ENCODE data around the gene ZC3H15. TPM values are rescaled to one million over a fixed set of nuclear protein-coding genes. Genes with fewer than 3 reads are reported as not detected.
"Not testable (repeated sequence)": the region's sequence is repeated elsewhere in the genome, so short reads cannot be mapped to it uniquely, and the experiment has no call there.

The ZC3H15 gene
- total RNA-seq: 37.2 TPM

DNA sequence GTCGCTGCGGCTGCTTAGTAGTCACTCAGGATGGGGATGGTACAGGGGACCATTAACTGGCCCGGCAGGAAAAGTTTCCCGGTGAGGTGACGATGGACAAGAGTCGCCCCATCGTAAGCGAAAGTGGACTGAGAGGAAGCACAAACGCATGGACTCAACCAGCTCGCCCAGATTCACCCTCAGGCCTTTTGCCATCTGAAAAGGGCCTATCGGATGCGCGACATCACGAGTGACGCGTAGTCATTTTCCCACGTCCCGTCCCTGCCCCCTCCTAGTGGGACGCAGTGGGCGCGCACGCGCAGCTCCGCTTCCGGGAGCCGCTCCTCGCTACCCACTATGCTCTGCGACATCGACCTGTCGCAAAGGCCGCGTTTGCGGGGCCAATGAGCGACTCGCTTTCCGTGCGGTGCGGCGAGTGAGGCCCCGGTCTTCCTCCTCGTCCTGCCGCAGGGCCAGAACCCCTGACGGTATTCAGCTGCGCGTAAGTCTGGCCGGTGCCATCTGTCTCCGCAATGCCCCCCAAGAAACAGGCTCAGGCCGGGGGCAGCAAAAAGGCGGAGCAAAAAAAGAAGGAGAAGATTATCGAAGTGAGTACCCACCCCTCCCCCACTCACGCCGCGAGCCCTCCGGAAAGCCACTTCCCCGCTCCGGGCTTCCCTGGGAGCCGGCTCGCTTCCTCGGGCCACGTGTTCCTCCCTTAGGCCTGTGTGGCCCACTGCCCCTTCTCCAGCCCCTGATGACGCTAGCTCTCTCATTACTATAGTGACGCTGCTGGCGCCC lies at the start of gene ZC3H15:
ZC3H15 (plus strand) TSS at position 390 of the 780 bp plus-strand sequence; CDS start at position 513, 123 bp downstream.
- peak; percentile 100 for ATAC-seq

DNA sequence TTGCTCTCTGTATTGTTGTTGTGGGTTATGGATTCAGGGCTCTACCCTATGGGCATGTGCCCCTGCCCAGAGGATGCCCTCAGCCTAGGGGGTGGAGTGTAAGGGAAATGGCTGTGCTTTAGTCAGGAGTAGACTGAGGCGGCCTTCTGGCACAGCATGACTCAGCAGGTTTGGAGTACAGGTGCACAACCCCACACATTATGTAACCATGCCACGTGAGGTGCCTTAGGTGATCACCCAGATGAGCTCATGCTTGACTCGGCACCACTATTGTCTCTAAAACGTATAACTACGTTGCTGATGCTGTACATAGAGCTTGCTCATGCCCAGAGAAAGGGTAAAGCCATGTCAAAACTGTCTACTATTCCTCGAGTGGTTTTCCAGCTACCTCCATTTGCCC lies 48.3 kb upstream of the ZC3H15 start:
- ATAC-seq: peak; percentile 65

DNA sequence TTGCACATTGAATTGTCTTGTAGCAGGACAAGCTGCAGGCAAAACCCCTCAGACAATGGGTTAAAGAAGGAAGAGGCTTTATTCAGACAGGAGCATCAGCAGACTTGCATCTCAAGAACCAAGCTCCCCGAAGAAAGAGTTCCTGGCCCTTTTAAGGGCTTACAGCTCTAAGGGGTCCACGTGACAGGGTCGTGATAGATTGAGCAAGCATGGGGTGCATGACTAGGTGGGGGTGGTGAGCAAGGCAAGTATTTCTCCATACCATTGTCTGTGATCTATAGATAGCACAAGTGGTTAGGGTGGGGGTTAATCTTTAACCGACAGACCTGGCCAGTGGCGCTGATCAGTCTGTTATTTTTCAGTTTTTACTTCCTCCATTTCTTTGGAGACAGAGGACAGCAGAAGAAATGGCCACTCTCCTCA lies 46.4 kb upstream of the ZC3H15 start:
- not testable (repeated sequence) for ATAC-seq

DNA sequence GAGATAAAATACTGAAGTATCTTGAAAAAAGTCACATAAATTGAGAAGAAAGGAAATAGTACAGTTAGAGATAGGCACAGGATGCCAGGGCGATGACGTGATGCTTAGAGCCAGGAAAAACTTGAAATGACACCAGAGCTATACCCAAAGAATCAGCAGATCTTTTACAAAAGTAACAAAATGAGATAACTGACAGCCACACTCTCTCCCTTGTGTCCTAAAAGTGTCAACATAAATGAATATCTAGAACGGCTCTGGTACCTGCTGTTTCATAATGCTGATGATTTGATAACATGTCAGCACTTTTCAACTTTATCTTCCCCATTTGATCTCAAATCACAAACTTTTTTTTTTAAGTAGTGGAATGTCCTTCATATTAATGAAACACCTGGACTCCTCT lies 45.6 kb upstream of the ZC3H15 start:
- ATAC-seq: no peak

DNA sequence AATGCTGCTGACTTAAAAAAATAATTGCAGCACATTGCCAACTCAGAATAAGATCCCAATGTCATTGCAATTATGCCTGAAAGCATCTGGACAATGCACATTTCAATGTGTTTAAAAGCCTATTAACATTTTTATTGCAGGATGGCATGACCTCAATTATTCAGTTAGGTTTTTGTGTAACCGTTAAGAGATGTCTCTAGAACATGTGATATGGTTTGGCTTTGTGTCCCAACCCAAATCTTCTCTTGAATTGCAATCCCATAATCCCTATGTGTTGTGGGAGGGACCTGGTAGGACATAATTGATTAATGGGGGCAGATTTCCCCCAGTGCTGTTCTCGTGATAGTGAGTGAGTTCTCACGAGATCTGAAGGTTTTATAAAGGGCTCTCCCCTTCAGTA lies 43.2 kb upstream of the ZC3H15 start:
- ATAC-seq: no peak

DNA sequence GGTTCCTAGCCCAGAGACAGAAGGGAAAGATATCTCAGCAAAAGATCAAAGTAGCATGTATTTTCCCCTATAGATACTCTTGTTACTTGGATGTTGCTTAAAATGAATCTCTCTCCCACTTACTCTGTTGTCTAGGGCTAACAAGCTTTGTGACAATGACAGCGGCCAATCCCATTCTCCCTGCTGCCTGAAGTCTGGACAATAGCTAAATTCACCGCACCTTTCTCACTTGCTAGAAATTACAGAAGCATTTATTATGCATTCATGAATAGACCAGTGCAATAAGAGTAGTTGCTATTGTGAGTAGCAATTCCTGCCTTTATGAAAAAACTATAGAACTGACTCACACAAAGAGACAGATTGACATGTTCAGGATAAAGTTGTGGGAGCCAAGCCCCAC lies 42.2 kb upstream of the ZC3H15 start:
- ATAC-seq: no peak

DNA sequence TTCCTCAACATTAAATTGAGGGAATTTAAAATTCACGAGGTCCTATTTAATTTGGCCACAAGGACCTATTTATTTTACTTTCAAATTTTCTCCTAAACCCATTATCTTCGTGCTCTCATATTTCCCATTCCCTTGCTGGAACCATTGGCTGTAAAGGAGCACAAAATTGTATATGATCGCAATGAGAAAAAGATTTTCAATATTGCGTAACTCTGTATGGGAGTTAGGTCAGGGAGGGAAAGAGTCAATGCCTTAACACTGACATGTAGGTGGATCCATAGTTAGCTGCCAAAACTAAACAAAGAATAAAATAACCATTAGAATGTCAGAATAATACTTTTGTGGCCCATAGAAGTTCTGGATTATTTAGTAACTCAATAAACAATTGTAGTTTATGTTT lies 40.6 kb upstream of the ZC3H15 start:
- no peak for ATAC-seq

DNA sequence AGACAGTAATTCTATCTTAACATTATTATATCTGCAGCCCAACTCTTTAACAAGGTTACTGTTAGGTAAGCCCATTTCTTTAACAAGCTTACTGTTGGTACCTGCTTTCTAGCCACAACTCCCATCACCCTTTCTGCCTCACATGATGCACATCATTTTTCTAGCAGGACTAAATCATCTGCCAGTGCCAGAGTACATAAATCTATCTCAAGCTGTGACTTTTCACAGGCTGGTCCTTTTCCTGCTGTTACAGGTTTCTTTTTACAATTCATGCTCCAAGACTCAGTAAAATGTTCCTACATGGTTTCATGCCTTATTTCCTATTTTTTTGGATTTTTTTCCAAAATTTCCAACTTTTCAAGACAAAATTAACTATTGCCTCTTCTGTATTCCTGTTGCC lies 30.4 kb upstream of the ZC3H15 start:
- no peak for ATAC-seq

DNA sequence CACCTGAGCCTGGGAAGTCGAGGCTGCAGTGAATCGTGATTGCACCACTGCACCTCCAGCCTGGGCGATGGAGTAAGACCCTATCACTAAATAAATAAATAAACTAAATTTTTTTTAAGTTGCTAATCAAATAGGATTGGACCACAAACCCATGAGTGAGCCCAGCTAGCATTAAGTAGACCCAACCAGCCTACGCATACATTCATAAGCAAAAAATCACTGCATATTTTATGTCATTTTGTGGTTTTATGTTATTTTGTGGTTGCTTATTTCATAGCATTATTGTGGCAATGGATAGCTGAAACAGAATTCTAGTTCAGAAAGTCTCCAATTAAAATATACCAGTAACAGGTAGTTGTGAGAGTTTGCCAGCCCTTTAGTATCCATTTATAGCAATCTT lies 29.1 kb upstream of the ZC3H15 start:
- no peak for ATAC-seq

DNA sequence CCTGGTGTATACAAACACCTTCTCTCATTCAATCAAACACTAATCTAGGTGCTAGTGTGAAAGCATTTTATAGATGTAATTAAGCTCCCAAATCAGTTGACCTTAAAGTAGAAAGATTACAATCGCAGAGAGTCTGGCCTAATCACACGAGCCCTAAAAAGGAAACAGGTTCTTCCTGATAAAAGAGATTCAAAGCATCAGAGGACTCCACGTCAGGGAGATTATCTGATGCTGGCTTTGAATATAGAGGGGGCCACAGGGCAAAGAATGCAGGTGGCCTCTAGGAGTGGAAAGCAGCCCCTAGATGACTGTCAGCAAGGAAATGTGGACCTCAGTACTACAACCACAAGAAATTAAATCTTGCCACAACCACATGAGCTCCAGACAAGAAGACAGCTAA lies 28.2 kb upstream of the ZC3H15 start:
- no peak for ATAC-seq

DNA sequence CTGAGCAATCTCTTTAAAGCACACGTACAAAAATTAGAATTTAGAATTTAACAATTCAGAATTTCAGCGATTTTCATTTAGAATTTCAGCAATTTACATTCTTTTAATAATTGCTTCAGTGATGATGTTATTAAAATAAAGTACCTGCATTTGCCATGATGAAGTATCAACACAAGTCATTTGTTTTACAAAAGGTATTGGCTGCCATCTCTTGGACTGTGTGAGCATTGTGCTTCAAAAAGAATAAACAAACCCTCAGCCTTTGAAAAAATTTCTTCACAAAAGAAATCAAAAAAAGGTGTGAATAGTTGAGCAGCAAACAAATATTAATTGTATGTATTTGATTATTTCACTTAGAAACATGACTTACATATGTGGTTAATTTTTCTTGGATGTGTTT lies 27.1 kb upstream of the ZC3H15 start:
- ATAC-seq: no peak

DNA sequence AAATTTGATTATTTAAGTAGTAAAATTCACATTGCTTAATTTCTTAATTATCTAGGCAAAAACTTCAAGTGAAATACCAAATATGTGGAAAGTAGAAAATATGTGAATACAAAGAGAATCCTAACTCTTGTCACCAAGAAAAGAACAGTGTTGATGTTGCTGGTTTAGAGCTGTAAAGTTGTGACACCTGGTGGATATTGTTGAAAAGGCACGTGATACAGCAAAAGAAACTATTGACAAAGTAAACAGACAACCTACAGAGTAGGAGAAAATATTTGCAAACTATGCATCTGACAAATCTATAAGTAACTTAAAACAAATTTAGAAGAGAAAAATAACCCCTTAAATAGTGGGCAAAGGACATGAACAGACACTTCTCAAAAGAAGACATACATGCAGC lies 25.6 kb upstream of the ZC3H15 start:
- no peak for ATAC-seq

DNA sequence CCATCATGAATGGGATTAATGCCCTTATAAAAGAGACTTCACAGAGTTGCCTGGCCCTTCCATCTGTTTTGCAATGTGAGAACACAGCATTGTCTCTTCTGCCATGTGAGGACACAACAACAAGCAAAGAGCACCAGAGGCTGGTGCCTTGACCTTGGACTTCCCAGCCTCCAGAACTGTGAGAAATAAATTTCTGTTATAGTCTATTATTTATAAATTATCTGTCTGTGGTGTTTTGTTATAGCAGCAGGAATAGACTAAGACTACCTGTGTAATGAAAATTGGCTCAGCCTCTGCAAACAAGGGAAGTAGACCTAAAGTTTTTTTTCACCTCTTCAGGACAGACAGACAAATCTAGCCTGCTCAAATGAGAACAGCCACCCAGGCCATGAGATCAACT lies 19.3 kb upstream of the ZC3H15 start:
- ATAC-seq: no peak

DNA sequence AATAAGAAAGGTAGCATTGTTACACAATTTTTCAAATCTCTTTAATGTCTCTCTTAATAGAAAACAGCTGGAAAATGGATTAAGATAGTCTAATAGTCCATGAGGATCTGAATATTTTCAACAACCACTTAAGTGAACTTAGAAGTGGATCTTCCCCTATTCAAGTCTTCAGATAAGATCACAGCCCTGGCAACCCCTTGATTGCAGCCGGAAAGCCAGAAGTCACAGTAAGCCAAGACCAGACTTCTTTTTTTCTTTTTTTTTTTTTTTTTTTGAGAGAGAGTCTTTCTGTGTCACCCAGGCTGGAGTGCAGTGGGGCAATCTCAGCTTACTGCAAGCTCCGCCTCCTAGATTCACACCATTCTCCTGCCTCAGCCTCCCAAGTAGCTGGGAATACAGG lies 18.6 kb upstream of the ZC3H15 start:
- no peak for ATAC-seq

DNA sequence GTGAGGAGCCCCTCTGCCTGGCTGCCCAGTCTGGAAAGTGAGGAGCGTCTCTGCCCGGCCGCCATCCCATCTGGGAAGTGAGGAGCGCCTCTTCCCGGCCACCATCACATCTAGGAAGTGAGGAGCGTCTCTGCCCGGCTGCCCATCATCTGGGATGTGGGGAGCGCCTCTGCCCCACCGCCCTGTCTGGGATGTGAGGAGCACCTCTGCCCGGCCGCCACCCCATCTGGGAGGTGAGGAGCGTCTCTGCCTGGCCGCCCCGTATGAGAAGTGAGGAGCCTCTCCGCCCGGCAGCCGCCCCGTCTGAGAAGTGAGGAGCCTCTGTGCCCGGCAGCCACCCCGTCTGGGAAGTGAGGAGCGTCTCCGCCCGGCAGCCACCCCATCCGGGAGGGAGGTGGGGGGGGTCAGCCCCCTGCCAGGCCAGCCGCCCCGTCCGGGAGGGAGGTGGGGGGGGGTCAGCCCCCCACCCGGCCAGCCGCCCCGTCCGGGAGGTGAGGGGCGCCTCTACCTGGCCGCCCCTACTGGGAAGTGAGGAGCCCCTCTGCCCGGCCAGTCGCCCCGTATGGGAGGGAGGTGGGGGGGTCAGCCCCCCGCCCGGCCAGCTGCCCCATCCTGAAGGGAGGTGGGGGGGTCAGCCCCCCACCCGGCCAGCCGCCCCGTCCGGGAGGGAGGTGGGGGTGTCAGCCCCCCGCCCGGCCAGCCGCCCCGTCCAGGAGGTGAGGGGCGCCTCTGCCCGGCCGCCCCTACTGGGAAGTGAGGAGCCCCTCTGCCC lies 13.2 kb upstream of the ZC3H15 start:
- not testable (repeated sequence) for ATAC-seq

DNA sequence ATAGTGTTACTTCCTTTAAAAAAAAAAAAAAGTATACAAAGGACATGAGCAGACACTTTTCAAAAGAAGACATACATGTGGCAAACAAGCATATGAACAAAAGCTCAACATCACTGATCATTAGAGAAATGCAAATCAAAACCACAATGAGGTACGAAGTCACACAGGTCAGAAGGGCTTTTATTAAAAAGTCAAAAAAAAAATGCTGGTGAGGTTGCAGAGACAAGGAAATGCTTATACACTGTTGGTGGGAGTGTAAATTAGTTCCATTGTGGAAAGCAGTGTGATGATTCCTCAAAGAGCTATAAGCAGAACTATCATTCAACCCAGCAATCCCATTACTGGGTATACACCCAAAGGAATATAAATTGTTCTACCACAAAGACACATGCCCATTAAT lies 11.8 kb upstream of the ZC3H15 start:
- ATAC-seq: not testable (repeated sequence)

DNA sequence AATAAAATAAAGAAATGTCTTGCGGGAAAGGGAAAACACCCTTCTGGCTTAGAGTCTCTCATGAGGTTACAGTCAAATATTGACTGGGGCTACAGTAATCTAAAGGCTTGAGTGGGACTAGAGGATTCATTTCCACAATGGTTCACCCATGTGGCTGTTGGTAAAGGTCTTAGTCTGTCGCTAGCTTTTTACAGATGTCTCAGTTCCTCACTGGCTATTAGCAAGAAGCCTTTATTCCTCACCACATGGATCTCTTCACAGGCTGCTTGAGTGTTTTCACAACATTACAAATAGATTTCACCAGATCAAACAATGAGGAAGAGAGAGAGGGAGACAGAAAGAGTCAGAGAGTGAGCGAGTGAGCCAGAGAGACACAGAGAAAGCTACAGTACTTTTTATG lies 8.3 kb upstream of the ZC3H15 start:
- no peak for ATAC-seq

DNA sequence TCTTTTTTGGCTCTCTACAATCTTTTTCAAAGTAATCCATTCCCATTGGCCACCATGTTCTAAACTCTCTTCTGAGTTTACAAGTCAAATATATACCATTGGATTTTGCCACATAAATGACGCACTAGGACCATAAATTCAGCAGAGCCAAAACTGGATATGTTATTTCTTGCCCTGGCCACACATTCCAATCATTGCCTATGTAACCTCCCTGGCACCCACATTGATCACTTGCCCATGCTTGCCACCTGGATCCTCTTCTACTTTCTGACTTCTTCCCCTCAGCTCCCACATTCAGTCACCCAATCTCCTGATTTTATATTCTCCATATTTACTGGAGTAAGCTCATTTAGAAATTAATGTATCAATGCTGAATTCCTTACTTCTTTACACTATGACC lies 5.1 kb upstream of the ZC3H15 start:
- ATAC-seq: no peak

DNA sequence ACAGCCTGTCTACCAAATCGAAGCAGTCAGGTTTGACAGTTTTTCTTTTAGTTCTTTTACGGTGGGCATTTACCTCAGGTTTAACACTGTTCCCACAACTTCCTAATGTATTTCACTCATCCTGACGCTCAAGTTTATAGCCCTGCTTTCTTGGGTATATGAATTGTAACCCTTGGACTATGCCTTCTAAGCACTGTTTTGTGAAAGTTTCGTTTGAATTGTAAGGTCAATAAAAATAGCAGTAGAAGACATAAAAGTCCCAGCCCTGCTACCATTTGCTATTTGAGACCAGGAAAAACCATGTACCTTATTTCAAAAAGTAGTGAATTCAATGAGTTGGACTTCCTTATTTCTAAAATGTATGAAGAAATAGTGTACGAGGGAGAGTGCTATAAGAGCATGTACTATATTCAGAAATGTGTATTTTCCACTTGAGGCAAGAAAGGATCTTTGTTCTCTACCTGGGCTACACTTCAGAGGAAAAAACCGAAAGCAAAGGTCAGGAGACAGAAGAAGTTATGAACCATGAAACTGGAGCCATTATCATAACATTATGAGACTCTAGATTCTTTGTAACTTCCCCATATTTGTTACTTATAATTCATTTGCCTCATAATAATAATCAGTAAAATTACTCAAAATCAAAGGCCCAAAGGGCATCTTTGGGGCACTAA lies 1.9 kb upstream of the ZC3H15 start:
- no peak for ATAC-seq

DNA sequence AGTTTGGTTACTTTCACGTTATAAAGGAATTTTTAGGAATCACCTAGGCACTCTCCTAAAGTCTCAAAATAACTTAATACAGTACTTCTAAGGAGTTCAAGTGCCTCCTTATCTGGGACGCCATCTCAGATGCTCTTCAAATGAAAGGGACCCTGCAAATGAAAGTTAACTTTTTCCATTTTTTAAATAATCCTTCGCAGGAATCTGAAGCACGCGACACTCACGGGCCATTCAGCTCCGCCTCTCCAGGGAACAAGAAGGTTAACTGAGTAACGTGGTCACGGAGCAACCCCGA lies 537 bp upstream of the ZC3H15 start:
- no peak for ATAC-seq

DNA sequence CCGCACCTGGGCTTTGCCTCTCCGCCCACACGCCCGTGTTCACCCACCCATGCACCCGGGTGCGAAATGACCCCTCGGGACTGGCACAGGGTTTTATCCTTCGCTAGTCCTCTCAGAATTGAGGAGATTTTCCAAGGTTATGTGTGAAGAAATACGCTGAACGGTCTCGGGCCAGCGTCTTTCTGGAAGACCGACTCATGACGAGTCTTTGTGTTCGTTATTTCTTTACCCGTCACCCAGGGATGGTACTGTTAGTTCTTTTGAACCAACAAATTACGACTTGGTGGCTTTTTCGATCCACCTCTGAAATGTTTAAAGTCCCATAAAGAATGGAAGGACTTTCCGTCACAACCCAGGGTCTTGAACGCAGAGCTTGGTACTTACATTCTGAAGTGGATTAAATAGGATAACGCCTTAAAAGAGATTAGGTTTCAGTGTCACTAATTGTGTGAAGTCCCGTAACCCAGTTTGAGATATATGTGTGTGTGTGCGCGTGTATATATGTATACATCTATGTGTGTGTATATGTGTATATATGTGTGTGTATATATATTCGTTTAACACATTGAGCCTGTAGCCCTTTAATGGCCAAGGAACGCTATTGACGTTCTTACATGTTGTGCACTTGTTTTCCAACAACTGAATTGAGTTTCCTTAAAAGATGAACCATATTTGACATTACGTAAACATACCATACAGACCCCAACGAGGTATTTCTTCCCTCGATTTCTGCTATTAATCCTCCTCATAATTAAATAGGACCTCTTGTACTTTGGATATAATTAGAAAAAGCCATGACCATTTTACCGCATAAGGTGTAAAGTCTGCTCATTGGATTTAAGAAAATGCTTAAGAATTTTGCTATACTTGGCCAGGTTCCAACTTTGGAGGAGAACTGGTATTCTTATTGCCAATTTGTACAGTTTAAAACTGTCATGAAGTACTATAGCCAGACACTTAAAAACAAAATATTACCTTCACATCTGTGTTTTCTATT lies 889 bp downstream of the ZC3H15 start:
- ATAC-seq: peak; percentile 3

DNA sequence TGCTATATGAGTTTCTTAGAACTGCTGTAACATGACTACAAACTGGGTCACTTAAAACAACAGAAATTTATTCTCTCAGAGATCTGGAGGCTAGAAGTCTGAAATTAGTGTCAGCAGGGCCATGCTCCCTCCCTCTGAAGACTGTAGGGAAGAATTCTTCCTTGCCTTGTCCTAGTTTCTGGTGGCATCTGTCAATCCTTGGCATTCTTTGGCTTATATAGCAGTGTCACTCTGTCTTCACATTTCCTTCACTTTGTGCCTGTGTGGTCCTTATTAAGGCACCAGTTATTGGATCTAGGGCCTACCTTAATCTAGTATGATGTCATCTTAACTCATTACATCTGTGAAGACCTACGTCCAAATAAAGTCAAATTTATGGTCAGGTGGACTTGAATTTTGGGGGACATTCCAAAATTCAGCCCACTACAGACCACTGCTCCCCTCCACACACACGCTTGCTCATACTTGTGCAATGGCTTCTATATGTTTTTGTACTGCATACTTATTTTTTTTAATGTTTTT lies 7.6 kb downstream of the ZC3H15 start:
- ATAC-seq: peak; percentile 62

Measured in esophagus mucosa (tissue), 1 donor.